Inflammatory macrophage treated with lipopolysaccharide for 4 hours (primary cell): Measurements from ENCODE around the gene EXOC6.
"Not testable (repeated sequence)": the region's sequence is repeated elsewhere in the genome, so short reads cannot be mapped to it uniquely, and the experiment has no call there.

Source experiments
- DNase-seq: peaks from one replicate; pipeline ENCODE4 v3.0.0-alpha.2; 2020

EXOC6 gene

DNA sequence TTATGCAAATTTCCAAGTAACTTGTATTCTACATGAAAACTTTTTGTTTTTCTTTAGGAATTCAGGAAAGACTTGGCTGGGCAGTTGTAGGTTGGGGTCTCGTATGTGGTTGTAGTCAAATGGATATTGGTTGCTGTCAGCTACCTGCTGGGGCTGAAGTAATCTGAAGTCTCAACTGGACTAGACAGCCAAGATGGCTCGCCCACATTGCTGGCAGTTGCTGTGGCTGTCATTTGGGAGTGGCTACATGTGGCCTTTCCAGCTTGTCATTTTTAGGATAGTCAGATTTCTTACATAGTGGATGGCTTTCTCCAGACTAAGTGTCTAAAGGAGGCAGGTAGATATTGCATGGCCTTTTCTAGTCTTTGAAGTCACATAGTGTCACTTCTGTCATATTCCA is 32.6 kb downstream of the EXOC6 start:
- DNase-seq: peak; percentile 14

DNA sequence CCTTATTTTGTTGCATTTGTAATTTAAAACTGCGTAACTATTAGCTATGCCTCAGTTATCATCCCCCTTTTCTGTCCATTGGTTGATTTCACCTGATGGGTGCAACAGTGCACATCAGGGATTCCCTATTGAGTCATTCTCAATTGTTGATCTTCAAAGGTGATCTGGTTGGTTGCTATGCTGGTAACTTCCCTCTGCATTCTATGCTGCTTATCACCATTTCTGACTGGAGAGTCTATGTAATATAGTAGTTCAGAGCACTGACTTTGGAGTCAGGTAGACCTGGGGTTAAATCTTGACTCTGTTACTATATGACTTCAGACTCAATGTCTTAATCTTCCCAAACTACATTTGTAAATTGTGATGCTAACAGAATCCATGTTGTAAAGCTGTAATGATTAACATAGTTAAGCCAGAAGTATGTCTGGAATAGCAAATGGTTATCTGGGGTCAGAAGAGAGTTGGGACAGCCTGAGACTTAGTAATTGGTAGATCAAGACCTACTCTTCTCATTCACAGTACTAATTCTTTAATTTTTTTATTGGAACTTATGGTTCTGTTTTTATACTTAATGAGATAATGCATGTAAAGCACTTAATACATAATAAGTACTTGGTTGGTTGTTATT is 38.1 kb downstream of the EXOC6 start:
- no peak for DNase-seq

- DNase-seq: no peak
Observed at GRCh38 chr10:92890471-92890870, 42.2 kb downstream of the EXOC6 start.

DNA sequence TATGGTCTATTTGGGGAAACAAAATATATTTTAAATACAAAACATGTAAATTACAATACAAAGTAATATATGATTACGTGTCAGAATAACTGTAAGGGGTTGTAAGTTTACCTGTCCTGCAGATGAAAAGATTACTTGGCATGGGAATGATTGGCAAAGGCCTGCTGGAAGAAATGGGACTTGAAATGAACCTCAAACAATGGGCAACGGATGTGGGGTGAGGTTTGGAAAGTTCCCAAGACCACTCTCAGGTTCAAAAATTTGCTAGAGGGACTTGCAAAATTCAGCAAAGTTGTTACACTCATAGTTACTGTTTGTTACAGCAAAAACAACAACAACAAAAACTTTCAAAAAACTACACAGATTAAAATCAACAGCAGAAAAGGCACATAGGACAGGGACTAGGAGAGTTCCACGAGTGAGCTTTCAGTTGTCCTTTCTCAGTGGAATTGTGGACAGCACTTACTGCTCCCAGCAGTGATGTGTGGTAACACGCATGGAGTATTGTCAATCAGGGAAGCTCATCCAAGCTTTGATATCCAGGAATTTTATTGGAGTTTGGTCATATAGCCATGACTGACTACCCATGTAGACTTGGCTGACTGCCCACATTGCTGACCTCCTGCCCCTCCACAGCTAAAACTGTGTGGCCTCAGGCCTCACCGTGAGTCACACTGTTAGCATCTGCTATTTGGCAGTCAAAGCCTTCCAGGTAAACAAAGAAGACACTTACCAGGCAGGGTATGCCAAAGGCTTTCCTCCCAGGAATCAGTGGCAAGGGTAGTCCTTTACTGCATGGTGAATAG is 43.8 kb downstream of the EXOC6 start:
- no peak for DNase-seq

DNA sequence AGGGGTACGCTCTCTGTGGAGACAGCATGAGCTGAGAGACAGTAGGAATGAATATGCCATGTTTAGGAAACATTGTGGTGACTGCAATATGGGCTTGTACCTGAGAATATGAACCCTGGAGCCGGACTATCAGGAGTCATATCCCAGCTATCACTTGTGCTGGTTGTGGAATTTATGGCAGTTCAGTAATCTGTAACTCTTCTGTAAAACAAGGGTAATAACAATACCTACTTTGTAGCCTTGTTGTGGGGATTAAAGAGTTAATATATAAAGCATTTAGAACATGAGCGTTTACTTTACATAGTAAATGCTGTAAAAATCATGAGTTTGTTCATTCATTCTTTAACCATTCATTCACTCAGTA is 44.4 kb downstream of the EXOC6 start:
- DNase-seq: no peak

GRCh38 chr10:92894081-92894655 is 45.8 kb downstream of the EXOC6 start:
- DNase-seq: no peak

- DNase-seq: no peak
Observed at GRCh38 chr10:92897916-92898315, 49.6 kb downstream of the EXOC6 start.

DNA sequence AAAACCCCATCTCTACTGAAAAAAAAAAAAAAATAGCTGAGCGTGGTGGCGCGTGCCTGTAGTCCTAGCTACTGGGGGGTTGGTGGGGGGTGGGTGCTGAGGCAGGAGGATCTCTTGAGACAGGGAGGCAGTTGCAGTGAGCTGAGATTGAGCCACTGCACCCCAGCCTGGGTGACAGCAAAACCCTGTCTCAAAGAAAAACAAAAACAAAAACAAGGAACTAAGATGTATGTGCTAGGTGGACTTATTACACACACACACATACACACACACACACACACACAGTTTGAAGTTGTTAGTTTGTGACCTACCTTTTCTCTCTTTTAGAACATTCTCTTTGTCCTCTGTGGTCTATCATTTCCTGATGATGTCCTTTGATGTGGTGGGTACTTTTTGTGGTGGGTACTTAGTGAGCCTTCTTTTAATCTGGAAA is 53.5 kb downstream of the EXOC6 start:
- no peak for DNase-seq

DNA sequence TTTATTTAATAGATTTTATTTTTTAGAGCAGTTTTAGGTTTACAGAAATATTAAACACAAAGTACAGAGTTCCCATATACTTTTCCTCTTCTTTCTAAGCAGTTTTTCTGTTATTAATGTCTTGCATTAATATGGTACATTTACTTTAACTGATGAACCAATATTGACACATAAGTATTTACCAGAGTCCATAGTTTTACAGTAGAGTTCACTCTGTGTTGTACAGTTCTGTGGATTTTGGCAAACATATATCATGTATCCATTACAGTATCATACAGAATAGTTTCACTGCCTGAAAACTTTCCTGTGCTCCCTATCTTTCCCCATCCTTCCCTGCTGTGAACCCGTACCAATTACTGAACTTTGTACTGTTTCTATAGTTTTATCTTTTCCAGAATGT is 55.3 kb downstream of the EXOC6 start:
- no peak for DNase-seq

- no peak for DNase-seq
Observed at GRCh38 chr10:92907280-92907679, 59.0 kb downstream of the EXOC6 start.

DNA sequence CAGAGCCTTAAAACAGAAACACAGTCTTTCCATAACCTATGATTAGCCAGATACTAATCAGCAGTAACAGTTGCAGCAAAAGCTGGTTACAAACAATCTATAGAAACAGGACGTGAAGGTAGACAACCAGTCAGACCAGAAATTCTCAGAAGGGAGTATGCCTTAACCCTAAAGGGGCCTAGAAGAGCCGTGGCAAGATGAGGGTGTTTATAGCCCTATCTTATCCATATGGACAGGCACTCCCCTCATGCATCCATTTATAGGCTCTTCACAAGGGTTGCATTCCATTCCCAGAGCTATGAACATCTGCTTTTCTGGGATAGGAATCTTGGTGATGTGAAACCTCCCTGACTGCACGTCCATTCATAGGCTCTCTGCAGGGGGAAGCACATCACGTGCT is 64.3 kb downstream of the EXOC6 start:
- DNase-seq: not testable (repeated sequence)

- DNase-seq: no peak
Observed at GRCh38 chr10:92913973-92914372, 65.7 kb downstream of the EXOC6 start.

- peak; percentile 51 for DNase-seq
Observed at GRCh38 chr10:92914478-92915325, 66.4 kb downstream of the EXOC6 start.

DNA sequence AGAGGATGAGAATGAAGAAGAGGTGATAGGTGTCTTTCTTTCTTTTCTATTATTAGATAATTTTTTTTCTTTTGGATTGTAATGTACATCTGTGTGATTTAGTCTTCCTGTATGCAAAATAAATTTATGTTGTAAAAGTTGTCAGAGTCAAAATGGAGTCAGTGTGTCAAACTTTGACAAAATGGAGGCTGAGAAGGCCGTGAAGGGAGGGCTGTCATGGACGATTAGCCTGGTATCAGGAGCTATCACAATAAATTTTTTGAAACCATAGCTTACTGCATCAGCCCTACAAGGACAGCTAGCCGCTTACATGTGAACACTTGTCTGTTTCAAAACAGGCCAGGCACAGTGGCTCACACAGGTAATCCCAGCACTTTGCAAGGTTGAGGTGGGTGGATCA is 67.6 kb downstream of the EXOC6 start:
- DNase-seq: no peak

GRCh38 chr10:92916433-92916832 is 68.1 kb downstream of the EXOC6 start:
- no peak for DNase-seq

GRCh38 chr10:92918603-92919002 is 70.3 kb downstream of the EXOC6 start:
- no peak for DNase-seq

- DNase-seq: no peak
Observed at GRCh38 chr10:92920866-92921265, 72.5 kb downstream of the EXOC6 start.

- DNase-seq: peak; percentile 40
Observed at GRCh38 chr10:92923416-92923815, 75.1 kb downstream of the EXOC6 start.

GRCh38 chr10:92929896-92930295 is 81.6 kb downstream of the EXOC6 start:
- DNase-seq: no peak

DNA sequence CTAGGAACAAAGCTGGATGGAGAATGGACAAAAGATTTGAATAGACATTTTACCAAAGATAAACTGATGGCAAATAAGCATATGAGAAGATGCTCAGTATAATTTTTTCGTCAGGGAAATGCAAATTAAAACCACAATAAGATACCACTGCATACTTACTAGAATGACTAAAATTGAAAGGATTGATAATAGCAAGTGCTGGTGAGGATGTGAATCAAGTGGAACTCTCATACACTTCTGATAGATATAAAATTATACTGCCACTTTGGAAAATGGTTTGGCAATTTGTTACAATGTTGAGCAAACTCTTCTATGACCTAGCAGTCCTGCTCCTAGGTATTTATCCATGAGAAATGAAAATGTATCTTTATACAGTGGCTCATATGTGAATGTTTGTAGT is 83.3 kb downstream of the EXOC6 start:
- DNase-seq: no peak

DNA sequence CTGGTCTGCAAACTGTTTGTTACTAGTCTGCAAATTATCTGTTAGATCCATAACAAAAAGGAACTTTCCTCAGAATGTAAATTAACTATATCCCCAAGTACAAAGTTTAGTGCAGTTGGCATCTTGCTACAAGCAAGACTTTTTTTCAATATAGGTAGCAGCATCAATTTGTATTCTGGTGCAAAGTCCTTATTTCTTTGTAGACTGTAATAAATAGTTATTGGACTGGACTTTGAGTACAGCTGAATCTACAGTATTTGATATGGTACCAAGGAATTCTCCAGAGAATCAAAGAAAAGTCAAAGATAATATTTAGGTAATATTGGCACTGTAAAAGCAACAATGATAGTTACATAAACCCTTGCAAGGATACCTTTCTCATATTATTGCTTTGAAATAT is 89.6 kb downstream of the EXOC6 start:
- DNase-seq: no peak

GRCh38 chr10:92938841-92939240 is 90.5 kb downstream of the EXOC6 start:
- DNase-seq: no peak

DNA sequence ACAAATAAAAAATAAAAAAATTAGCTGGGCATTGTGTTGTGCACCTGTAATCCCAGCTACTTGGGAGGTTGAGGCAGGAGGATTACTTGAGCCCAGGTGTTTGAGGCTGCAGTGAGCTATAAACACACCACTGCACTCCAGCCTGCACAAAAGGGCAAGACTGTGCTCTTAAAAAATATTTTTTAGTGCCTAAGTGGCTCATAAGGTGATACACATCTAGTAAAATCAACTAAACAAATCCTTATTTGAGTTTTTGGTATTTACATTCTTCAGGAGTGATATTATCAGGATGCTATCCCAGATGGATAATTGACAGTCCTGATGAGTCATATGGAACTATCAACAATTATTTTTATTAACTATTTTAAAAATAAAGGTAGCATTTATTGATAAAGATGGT is 93.9 kb downstream of the EXOC6 start:
- no peak for DNase-seq
